ENCODE data around the gene ACTA2.

ACTA2 gene

GRCh38 chr10:88899886-88900285 lies 52.7 kb downstream of the ACTA2 start:
- FAIRE-seq: no peak
- DNase-seq (ENCODE audit: extremely low spot score, insufficient read length, low read depth): no peak

GRCh38 chr10:88898727-88899126 lies 53.8 kb downstream of the ACTA2 start:
- DNase-seq (ENCODE audit: extremely low spot score, insufficient read length, low read depth) (no peak), FAIRE-seq (peak; percentile 79)

GRCh38 chr10:88896994-88897853 lies 55.3 kb downstream of the ACTA2 start:
- DNase-seq (ENCODE audit: extremely low spot score, insufficient read length, low read depth): no peak
- FAIRE-seq: peak; percentile 71

- DNase-seq (ENCODE audit: extremely low spot score, insufficient read length, low read depth) (no peak), FAIRE-seq (peak; percentile 53)
Observed at GRCh38 chr10:88896372-88896993, 56.1 kb downstream of the ACTA2 start.

- peak; percentile 31 for FAIRE-seq
Observed at GRCh38 chr10:88895250-88895649, 57.3 kb downstream of the ACTA2 start.

GRCh38 chr10:88893611-88894010 lies 59.0 kb downstream of the ACTA2 start:
- DNase-seq (ENCODE audit: extremely low spot score, insufficient read length, low read depth) (no peak), FAIRE-seq (peak; percentile 53)

More at GRCh38 chr10:88895250-88895649, 57.3 kb downstream of the ACTA2 start:
- no peak for DNase-seq (ENCODE audit: extremely low spot score, insufficient read length, low read depth)

- DNase-seq (ENCODE audit: extremely low spot score, insufficient read length, low read depth) (no peak), FAIRE-seq (peak; percentile 12)
Observed at GRCh38 chr10:88892222-88892967, 60.2 kb downstream of the ACTA2 start.

GRCh38 chr10:88890681-88891381 lies 61.7 kb downstream of the ACTA2 start:
- FAIRE-seq (peak; percentile 53), DNase-seq (ENCODE audit: extremely low spot score, insufficient read length, low read depth) (no peak)

GRCh38 chr10:88889559-88890337 lies 62.8 kb downstream of the ACTA2 start:
- DNase-seq (ENCODE audit: extremely low spot score, insufficient read length, low read depth) (no peak), FAIRE-seq (peak; percentile 98)

- no peak for FAIRE-seq
- DNase-seq (ENCODE audit: extremely low spot score, insufficient read length, low read depth): no peak
Observed at GRCh38 chr10:88888810-88889445, 63.6 kb downstream of the ACTA2 start.

- peak; percentile 92 for FAIRE-seq
- peak; percentile 14 for DNase-seq (ENCODE audit: extremely low spot score, insufficient read length, low read depth)
Observed at GRCh38 chr10:88886557-88886956, 66.0 kb downstream of the ACTA2 start.

All from GM18507 (cell line).